22Rv1 (cell line): ENCODE results near the gene ASB11.

Source experiments
- ZFX ChIP-seq: fragments of 450-650 bp; IDR thresholded peaks from 2 replicates; pipeline ENCODE4 v1.6.1; 2017; ENCODE audit warnings: antibody characterized with exemption, borderline replicate concordance
- TF ChIP-seq, protein P1 (sequence below): fragments of 450-650 bp; IDR thresholded peaks from 2 replicates; pipeline ENCODE4 v1.5.1; 2017; ENCODE audit warnings: mild to moderate bottlenecking

- TF ChIP-seq, protein P1, sequence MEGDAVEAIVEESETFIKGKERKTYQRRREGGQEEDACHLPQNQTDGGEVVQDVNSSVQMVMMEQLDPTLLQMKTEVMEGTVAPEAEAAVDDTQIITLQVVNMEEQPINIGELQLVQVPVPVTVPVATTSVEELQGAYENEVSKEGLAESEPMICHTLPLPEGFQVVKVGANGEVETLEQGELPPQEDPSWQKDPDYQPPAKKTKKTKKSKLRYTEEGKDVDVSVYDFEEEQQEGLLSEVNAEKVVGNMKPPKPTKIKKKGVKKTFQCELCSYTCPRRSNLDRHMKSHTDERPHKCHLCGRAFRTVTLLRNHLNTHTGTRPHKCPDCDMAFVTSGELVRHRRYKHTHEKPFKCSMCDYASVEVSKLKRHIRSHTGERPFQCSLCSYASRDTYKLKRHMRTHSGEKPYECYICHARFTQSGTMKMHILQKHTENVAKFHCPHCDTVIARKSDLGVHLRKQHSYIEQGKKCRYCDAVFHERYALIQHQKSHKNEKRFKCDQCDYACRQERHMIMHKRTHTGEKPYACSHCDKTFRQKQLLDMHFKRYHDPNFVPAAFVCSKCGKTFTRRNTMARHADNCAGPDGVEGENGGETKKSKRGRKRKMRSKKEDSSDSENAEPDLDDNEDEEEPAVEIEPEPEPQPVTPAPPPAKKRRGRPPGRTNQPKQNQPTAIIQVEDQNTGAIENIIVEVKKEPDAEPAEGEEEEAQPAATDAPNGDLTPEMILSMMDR: no peak
- no peak for TF ChIP-seq ZFX
Measured at GRCh38 chrX:15269618-15270521, 45.6 kb downstream of the ASB11 start, which contains the start of gene ASB9.
